Left kidney (tissue), 2 donors: Measurements from ENCODE around the gene CAMKK1. TPM values are rescaled to one million over a fixed set of nuclear protein-coding genes. Genes with fewer than 3 reads are reported as not detected.

Experiments used
- DNase-seq: peaks from one replicate; pipeline ENCODE4 v3.0.0-alpha.2; 2013
- polyA plus RNA-seq: library from polyadenylated mRNA; unstranded; fragments of 120-200 nt; gene quantifications from one replicate; pipeline ENCODE4 v1.2.1, GENCODE V29; 2013; ENCODE audit not compliant: insufficient read length

The CAMKK1 gene
- polyA plus RNA-seq, 1 donor = 4.2 TPM

DNA sequence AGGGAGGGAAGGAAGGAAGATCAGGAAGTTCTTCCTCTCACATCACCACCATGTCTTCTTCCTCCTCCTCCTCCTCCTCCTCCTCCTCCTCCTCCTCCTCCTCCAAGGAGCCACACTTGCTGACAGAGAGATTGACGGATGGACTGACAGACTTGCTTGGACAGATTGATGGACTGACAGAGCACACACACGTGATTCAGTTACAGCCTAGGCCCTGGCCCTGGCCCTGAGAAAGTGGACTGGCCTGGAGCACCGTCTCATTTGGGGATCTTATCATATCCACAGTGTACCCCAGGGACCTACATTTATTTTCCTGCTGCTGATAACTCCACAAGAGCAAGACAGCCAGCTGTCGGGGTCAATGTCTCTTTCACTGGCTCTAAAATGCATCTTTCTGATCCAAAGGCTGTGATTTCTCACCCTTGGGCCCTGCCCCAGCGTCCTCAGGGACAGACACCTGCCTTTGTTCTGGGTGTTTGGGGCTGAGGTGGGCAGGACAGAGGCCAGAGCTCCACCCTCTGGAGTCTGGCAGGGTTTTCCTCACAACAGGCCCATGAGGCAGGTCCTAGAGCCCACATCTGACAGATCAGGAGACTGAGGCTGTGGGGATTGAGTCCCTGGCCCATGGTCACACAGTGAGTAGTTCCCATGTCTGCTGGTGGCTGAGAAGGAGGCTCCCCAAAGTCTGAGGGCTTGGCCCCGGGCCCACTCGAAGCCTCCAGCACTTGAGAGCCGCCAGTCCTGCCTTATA is 25.7 kb upstream of the CAMKK1 start:
- no peak for DNase-seq

DNA sequence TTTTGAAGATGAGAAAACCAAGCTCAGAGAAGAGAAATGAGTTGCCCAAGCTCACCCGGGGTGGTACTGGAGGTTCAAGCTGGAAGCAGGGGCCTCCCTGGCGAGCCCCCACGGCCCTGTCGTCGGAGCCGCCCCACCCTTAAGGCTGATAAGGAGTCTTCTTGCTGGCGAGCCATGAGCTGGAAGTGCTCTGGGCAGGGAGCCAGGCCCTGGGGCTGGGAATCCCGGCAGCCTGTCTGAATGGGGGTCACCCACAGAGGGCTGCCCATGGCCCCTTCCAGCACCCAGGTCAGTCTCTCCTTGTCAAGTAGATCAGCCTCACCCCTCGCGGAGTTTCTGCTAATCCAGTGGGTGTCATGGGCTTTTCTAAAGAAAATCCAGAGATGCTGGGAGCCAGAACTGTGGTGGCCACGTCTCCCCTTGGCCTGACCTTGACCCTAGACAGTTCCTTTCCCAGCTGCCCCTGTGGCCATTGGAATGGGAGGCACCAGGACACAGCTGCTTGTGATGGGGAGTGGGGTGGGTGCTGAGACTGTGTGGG is 24.6 kb upstream of the CAMKK1 start:
- DNase-seq = no peak

DNA sequence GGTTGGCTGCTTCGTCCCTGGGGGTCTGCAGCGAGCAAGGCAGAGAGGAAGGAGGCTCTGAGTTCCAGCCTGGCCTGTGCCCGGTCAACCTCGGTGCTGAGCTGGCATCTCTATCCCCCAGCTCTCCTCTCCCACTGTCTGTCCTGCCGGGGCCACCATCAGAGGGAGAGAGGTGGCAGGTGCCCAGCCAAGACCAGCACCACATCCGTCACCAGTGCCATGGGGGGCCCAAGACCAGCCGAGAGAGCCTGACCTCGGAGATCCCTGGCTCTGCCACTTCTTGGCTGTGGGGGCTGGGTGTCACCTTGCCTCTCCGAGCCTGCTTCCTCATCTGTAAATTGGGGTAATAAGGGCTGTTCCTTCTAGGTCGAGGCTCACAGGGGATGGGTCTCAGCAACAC is 24.0 kb upstream of the CAMKK1 start:
- DNase-seq = no peak

DNA sequence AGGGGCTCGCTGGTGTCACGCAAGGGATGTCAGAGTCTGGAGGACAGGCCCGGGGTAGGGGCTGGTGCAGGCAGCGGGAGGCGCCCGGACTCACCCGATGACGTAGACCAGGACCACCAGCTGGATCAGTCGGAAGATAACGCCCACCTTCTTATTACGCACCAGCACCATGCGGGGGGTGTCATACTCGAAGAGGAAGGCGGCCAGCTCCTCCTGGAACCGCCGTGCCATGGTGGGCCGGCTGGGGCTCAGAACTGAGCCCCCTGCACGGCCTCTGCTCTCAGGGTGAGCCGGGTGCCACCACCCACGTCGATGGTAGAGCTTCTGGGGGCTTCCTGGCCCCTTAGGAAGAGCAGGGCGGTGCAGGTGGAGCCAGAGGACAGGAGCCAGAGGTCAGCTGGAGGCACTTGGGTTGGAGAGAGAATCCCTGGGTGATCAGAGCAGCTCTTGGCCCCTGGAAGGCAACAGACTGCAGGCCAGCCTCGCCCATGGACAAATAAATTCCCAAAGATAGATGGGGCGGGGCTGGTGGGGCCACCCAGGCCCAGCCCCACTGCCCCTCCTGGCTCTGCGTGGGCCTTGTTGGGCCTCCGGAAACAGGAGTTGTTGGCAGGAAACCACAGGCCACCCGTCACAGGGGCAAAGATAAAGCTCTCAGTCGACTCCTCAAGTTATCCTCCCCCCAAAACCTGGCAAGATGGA is 23.3 kb upstream of the CAMKK1 start, which contains the start of gene P2RX1:
P2RX1 (minus strand) TSS at position 471 of the 702 bp plus-strand sequence; CDS start at position 231, 240 bp downstream.
- no peak for DNase-seq

DNA sequence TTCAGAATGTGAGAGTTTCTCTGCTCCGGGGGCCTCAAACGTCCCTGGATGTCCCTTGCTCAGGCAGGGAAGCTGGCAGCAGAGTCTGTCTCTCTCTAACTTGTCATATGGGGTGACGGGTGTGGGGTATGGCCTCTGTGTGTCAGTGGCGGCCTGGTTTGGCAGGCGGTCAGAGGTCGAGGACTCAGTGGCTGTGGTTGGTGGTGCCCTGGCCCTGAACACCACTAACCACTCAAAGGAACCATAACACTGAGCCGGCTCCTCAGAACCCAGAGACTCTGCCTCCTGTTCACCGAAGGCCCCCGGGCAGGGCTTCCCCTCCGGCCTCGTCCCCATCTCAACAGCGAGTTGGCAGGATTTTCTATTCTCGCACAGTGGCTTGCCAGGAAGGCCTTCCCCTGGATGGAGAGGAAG is 22.7 kb upstream of the CAMKK1 start:
- no peak for DNase-seq

DNA sequence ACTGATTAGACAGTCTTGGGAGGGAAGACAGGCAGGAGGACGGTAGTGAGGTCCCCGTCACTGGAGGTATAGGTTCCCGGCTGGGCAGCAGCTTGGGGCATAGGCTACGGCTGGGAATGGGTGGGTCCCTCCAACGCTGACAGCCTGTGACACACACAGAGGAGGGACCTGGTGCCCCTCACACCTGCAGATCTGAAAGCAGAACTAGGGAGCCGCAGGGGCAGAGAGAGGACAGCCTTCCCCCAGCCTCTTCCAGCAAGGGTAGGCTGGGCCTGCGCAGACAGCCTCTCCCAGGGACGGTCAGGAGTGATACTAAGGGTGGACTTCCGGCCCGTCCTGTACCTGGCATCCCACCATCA is 21.4 kb upstream of the CAMKK1 start:
- no peak for DNase-seq

DNA sequence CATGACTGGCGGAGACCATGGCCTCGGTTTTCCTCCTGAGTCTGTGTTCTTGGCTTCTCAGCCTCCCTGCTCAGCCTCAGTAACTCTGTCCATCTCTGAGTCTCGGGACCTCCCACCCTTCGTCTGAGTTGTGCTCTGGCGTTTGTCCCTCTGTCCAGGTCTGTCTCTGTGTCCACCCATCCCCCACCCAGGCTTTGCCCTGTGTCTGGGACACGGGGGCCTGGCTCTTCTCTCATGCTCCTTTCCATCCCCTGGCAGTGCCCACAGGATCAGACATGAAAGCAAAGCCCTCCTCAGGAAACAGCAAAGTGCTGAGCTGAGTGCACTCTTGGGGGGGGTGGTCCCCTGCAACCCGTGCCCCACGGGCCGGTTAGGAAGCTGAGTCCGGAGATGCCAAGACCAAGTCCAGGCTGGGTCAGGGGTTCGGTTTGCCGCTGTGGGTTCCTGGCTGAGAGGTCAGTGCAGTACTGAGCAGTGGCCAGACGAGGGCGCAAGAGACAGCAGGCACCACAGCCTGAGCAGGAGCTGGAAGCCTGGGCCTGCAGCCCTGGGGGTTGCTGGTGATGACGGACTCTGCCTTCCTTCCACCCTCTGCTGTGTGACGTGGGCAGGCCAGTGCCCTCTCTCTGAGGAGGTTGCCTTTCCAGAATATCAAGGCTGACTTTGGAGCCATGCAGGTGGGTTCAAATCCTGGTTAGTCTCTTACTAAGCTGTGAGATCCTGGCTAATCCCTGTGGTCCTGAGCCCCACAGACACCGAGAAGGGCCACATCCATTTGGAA is 20.9 kb upstream of the CAMKK1 start:
- DNase-seq = no peak

DNA sequence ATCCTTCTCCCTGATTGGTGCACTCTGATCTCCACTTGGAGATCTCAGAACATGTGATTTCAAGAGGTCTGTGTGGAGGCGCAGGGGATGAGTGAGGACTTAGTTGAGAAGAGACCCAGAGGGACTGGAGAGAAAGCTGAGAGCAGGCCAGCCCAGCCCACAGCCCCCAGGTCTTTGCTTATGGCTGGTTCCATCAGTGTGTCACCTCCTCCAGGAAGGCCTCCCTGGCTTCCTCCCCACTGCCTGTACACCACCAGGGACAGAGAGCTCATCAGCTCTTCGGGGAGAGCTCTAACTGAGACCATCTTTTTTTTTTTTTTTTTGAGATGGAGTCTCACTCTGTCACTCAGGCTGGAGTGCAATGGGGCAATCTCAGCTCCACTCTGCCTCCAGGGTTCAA is 20.0 kb upstream of the CAMKK1 start:
- DNase-seq = no peak

DNA sequence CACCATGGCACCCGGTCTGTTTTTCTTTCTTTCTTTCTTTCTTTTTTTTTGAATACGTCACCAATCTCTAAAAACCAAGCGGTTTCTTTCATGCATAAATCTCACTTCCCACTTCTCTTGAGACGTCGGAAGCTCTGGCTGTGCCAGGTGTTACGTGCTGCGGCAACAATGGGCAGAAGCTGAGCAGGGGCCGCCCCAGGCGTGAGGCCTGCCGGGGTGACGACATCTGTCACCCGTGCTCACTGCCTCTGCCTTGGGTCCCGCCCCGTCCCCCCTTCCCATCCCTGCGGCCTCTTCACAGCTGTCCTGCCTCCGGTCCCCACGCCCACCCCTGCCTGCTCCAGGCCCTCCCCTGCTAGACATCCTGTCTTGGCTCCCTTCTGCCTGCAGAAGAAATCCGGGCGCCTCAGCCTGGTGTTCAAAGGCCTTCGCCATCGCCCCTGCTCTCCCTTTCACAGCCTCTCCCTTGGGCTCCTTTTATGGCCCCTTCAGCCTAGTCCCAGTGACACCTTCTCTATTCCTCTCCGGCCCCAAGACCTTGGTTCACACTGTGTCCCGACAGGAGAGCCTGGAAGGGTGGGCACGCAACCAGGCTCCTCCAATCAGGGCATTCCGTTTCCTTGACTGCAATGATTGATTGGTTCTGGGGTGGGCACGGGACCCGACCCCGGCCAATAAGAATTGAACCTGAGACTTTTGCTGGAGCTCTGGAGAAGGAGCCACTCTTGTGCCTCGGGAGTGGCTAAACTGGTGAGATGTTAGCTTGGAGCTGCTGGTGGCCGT is 18.6 kb upstream of the CAMKK1 start:
- DNase-seq = no peak

DNA sequence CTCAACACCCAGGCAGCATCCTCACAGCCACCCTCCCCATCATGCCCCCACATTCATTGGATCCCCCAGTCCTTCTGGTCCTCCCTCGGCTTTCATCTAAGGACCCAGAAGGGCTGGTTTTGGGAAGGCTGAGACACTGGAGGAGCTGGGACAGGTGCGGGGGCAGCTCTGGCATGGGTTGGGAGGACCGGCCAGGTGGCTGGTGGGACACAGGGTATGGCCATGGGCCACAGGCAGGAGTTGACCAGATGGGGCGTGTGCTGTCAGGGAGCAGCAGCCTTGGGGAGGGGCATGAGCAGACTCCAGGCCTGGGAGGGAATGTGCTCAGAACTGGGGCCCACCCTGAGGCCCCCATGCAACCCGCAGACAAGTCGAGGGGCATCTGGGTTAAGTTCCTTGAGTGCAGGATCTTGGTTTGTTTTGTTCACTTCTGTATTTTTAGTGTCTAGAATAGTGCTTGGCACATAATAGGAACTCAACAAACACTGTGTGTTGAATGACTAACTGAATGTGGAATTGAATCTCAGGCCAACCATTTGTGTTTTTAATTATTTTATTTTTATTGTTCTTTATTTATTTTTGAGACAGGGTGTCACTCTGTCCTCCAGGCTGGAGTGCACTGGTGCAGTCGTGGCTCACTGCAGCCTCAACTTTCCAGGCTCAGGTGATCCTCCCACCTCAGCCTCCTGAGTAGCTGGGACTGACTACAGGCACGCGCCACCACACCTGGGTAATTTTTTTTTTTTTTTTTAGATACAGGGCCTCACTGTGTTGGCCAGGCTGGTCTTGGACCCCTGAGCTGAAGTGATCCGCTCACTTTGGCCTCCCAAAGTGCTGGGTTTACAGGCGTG is 17.8 kb upstream of the CAMKK1 start:
- DNase-seq = no peak

DNA sequence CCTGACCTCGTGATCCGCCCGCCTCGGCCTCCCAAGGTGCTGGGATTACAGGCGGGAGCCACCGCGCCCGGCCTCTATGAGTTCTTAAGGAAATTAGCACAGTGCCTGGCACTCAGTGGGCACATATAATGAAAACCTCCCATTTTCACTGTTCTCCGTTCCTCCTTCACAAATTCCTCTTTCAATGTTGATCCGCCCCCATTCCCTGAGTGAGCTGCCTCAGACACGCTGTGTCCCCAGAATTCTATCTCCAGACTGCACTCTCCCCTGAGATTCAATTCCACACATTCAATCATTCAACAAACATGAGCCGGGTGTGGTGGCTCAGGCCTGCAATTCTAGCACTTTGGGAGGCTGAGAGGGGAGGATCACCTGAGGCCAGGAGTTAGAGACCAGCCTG is 16.4 kb upstream of the CAMKK1 start:
- no peak for DNase-seq

DNA sequence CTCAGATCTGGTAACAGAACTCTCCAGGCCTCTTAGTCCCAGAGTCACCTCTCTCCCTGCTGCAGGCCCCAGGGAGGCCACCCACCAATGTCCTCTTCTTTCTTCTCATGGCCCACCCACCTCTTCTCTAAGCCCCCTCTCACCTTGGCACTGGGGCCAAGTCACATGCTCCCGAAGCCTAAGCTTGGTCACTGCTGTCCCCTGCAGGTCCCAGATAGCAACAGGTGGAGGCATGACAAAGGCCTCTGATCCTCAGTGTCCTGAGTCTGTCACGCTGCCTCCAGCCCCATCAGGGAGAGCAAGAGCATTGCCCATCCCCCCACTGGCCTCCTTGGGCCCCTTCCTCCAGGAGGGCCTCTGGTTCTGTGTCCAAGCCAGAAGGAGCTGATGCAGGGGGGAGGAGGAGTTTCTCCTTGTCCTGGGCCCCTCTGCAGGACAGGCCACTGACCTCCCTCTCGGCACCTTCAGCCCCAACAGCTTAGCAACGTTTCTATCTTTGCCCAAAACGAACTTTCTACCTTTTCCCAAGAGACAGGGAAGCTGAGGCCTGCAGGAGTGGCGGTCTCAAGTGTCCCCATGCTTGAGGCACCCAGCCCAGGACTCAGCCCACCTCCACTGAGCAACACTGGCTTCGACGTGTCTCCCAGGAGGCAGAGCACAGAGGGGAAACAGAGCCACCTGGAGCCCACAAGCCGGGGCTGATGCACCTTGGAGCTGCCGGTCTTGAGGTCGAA is 14.8 kb upstream of the CAMKK1 start:
- DNase-seq = no peak

DNA sequence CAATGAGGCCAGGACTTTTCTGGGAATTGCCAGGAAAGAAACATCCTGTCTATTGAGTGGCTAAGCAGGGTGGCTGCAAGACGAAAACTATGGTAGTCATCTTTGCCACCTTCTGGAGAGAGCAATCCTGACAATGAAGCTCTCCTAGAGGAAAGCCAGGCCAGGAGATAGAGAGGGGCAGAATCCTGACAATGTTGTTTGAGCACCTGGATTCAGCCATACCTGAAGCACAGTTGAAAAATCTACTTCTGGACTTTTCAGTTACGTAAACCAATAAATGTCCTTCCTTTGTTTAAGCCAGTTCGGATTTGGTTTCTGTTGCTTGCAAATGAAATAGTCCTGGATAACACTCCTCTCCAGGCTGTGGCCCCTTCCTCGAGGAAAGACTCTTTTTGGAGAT is 14.0 kb upstream of the CAMKK1 start:
- DNase-seq = no peak

DNA sequence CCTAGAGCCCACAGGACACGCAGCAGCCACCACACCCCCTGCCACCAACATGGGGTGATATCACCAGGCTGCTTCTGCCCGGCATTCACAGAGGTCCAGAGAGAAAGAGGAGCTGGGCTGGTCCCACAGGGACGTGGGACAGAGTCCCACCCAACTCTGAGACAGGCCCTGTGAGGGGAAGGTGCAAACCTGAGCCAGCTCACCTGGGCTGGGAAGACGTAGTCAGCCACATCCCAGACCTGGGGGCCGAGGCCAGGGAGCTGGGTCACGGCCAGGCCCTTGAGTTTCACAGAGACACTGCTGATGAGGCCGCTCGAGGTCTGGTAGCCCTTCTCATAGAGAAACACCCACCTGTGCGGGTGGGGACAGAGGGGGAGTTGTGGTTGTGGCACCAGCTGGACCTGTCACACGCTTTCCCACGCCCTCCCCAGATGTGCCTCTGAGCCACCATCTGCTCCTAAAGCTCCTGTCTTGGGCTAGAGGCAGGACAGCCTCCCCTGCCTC is 12.2 kb upstream of the CAMKK1 start:
- DNase-seq = no peak

DNA sequence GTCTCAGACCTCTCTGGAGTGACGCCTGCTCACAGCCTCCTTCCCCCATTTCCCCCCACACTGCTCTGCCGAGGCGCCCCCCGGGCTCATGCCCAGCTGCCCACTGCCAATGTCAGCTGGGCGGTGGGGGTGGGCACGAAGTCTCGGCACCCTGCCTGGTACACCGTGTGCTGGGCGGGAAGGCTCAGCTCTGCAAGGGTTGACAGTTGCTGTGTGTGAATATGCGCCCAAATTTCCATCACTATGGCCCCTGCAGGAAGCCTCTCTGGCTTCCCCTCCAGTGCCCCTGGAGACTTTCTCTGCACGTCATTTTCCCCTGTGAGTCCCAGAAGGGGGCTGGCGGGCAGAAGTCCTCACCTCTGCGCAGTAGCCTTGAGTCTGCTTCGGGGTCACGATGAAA is 11.6 kb upstream of the CAMKK1 start:
- no peak for DNase-seq

DNA sequence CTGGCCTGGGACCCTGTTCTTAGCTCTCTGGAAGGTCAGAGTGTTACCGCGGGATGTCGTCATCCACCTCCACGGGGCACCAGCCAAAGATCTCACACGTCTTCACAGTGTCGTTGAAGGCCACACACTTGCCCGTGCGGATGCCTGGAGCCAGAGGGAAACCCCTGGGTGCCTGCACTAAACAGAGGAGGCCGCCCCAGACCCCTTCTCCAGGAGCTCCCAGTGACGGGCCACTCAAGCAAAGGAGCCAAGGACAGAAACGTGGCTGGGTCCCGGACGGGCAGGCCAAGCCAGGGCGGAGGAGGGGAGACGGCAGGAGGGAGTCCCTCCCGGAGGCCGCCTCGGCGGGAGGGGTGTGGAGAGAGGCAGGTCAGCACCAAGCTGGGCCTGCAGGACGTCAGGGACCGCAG is 11.0 kb upstream of the CAMKK1 start:
- DNase-seq = no peak

DNA sequence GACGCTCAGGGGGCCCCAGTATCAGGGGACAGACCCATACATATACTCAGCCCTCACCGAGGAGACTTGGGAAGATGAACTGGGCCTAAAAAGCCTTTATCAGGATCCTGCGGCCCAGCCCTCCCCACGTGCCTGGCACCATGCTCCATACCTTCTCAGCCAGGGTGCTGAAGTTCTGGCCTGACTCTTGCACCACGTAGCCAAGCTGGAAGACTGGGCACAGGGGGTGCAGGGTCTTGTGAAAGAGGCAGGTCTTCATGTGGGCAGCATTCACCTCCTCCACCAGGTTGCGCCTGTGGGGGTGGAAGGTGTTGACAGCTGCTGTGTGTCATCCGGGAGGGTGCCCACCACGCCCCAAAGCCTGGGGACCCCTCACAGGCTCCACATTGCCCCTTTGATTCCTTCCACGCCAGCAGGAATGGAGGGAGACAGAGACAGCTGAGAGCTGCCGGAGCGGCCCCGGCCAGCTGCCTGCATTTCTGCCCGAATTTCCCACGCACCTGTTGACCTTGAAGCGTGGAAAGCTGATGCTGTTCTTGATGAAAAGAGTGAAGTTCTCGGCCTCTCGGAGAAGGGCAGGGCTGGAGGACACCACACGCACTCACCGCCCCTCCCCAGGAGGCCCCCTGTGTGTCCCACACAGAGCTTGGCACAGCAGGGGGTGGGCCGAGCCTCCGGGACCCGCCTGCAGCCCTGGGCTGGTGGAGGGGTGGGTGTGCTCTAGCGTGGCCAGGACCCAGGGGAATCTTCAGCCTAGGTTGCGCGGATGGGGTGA is 10.4 kb upstream of the CAMKK1 start:
- no peak for DNase-seq

DNA sequence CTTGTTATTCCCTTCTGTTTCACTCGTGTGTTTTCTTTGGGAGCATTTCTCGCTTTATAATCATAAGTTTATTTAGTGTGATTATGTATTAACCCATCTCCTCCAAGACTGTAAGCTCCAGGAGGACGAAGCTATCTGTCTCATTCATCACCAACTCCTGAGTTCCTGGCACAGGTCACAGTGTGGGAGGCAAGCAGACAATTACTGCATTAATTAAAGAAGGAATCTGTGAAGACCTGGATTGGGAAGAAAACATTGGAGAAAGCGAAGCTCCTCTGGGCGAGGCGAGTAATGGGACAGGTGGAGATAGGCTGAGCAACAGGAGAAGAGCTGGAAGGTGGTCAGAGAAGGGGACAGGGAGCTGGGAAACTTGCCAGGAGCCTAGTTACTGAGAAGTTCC is 7.8 kb upstream of the CAMKK1 start:
- no peak for DNase-seq

DNA sequence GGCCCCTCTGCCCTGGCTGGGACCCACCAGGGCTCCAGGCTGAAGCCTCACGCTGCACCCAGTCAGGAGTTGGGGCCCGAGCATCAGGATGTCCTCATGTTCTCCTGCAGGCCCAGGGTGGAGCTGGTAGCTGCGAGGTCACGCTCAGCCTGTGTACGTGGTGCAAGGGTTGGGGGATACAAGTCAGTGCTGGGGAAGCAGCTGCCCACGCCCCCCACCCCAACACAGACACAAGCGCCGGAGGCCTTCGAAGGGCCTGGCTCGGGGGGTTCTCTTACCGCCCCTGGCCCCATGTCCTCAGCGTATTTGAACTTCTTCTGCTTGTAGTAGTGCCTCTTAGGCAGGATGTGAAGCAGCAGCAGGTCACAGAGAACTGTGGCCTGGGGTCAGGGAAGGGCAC is 4.9 kb upstream of the CAMKK1 start:
- no peak for DNase-seq

DNA sequence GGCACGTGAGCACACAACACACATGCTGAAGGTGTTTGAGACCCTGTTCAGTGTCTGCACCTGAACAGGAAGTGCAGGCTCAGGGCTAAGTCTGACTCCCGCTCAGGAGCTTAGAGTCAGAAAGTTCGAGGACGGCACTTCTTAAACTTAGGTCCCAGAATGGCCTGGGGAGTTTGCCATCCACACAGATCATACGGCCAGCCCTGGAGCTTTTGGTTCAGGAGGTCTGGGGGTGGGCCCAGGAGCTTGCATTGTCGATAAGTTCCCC is 4.0 kb upstream of the CAMKK1 start:
- DNase-seq = no peak
